Right renal pelvis (tissue), 4 donors: ENCODE measurements around the gene TIAM1. TPM values are rescaled to one million over a fixed set of nuclear protein-coding genes. Genes with fewer than 3 reads are reported as not detected.
A peak's percentile ranks its signal among the peaks of the same experiment; 100 is the strongest.

Source experiments
- DNase-seq, 4 donors: peaks; one replicate each; pipeline ENCODE4 v3.0.0-alpha.2; 2013; ENCODE audit warnings: low read depth in 4 of 4, low spot score in 3 of 4, missing footprints in 1 of 4
- polyA plus RNA-seq, 4 donors: library from polyadenylated mRNA; unstranded; fragments of 120-200 nt; gene quantifications; one replicate each; pipeline ENCODE4 v1.2.1, GENCODE V29; 2013; ENCODE audit not compliant: insufficient read length in 4 of 4

TIAM1 gene
- polyA plus RNA-seq, 4 donors = 11.7 to 17.7 (median 15.2) TPM

GRCh38 chr21:31218830-31219608 is 125.0 kb downstream of the TIAM1 start:
- DNase-seq = peak in 3 of 4 donors; percentile 22 to 51 (median 46)

- no peak for DNase-seq
Observed at GRCh38 chr21:31216206-31216605, 127.9 kb downstream of the TIAM1 start.

GRCh38 chr21:31213787-31214186 is 130.3 kb downstream of the TIAM1 start:
- DNase-seq = no peak

GRCh38 chr21:31211836-31212235 is 132.2 kb downstream of the TIAM1 start:
- DNase-seq = no peak

- no peak for DNase-seq
Observed at GRCh38 chr21:31205412-31205811, 138.6 kb downstream of the TIAM1 start.

GRCh38 chr21:31204801-31205200 is 139.3 kb downstream of the TIAM1 start:
- DNase-seq = no peak

- no peak for DNase-seq
Observed at GRCh38 chr21:31203431-31204054, 140.5 kb downstream of the TIAM1 start.

- DNase-seq = no peak
Observed at GRCh38 chr21:31201548-31201947, 142.5 kb downstream of the TIAM1 start.

- DNase-seq = no peak
Observed at GRCh38 chr21:31201144-31201543, 142.9 kb downstream of the TIAM1 start.

GRCh38 chr21:31198575-31198974 is 145.5 kb downstream of the TIAM1 start:
- no peak for DNase-seq

GRCh38 chr21:31196724-31197123 is 147.3 kb downstream of the TIAM1 start:
- no peak for DNase-seq

- no peak for DNase-seq
Observed at GRCh38 chr21:31195334-31196015, 148.6 kb downstream of the TIAM1 start.

- DNase-seq = no peak
Observed at GRCh38 chr21:31194510-31195293, 149.4 kb downstream of the TIAM1 start.

GRCh38 chr21:31193761-31194160 is 150.3 kb downstream of the TIAM1 start:
- no peak for DNase-seq

GRCh38 chr21:31191553-31191952 is 152.5 kb downstream of the TIAM1 start:
- no peak for DNase-seq

- DNase-seq = no peak
Observed at GRCh38 chr21:31190516-31190915, 153.5 kb downstream of the TIAM1 start.

GRCh38 chr21:31187499-31187898 is 156.6 kb downstream of the TIAM1 start:
- no peak for DNase-seq

- DNase-seq = no peak
Observed at GRCh38 chr21:31186916-31187315, 157.1 kb downstream of the TIAM1 start.

GRCh38 chr21:31185663-31186062 is 158.4 kb downstream of the TIAM1 start:
- no peak for DNase-seq

- no peak for DNase-seq
Observed at GRCh38 chr21:31184876-31185275, 159.2 kb downstream of the TIAM1 start.

GRCh38 chr21:31184459-31184858 is 159.6 kb downstream of the TIAM1 start:
- DNase-seq = no peak
